NCI-H526 (cell line): ENCODE results near the gene CHCT1.
"Not testable (repeated sequence)": the region's sequence is repeated elsewhere in the genome, so short reads cannot be mapped to it uniquely, and the experiment has no call there.

Source experiments
- DNase-seq, 2 experiments: peaks; one replicate each; lab custom pipeline; 2025; lab: John Stamatoyannopoulos, UW

Gene CHCT1

GRCh38 chr17:60422162-60422665, at the start of gene CHCT1:
CHCT1 (plus strand) TSS chr17:60422489; CDS start chr17:60422593, 104 bp downstream.
- DNase-seq: no peak

GRCh38 chr17:60372790-60373483, 49.4 kb upstream of the CHCT1 start:
- DNase-seq: no peak

- not testable (repeated sequence) for DNase-seq
Observed at GRCh38 chr17:60378187-60378586, 44.1 kb upstream of the CHCT1 start.

- DNase-seq: not testable (repeated sequence)
Observed at GRCh38 chr17:60379461-60379860, 42.8 kb upstream of the CHCT1 start.

- no peak for DNase-seq
Observed at GRCh38 chr17:60381958-60382357, 40.3 kb upstream of the CHCT1 start.

GRCh38 chr17:60383379-60383778, 38.9 kb upstream of the CHCT1 start:
- no peak for DNase-seq

- DNase-seq: not testable (repeated sequence)
Observed at GRCh38 chr17:60384921-60385320, 37.4 kb upstream of the CHCT1 start.

- DNase-seq: no peak
Observed at GRCh38 chr17:60386147-60387058, 35.9 kb upstream of the CHCT1 start.

GRCh38 chr17:60387666-60388065, 34.6 kb upstream of the CHCT1 start:
- no peak for DNase-seq

GRCh38 chr17:60388742-60389141, 33.5 kb upstream of the CHCT1 start:
- peak in 1 of 2 experiments; percentile 23 for DNase-seq

GRCh38 chr17:60390186-60390585, 32.1 kb upstream of the CHCT1 start:
- no peak for DNase-seq

GRCh38 chr17:60390925-60391470, 31.3 kb upstream of the CHCT1 start:
- peak; percentile 50 to 62 for DNase-seq

GRCh38 chr17:60391471-60392041, 30.7 kb upstream of the CHCT1 start:
- DNase-seq: peak; percentile 82 to 94

GRCh38 chr17:60392042-60392844, 30.0 kb upstream of the CHCT1 start, which contains the start of gene USP32:
USP32 (minus strand) TSS chr17:60392133; CDS start chr17:60391939, 194 bp downstream.
- peak; percentile 96 to 99 for DNase-seq

- DNase-seq: peak; percentile 38 to 53
Observed at GRCh38 chr17:60392845-60393702, 29.2 kb upstream of the CHCT1 start.

- DNase-seq: no peak
Observed at GRCh38 chr17:60393840-60394723, 28.2 kb upstream of the CHCT1 start.

- DNase-seq: no peak
Observed at GRCh38 chr17:60395508-60396065, 26.7 kb upstream of the CHCT1 start.

GRCh38 chr17:60396412-60396811, 25.9 kb upstream of the CHCT1 start:
- DNase-seq: no peak
